ENCODE measurements around the gene LYPD6B.

DNA sequence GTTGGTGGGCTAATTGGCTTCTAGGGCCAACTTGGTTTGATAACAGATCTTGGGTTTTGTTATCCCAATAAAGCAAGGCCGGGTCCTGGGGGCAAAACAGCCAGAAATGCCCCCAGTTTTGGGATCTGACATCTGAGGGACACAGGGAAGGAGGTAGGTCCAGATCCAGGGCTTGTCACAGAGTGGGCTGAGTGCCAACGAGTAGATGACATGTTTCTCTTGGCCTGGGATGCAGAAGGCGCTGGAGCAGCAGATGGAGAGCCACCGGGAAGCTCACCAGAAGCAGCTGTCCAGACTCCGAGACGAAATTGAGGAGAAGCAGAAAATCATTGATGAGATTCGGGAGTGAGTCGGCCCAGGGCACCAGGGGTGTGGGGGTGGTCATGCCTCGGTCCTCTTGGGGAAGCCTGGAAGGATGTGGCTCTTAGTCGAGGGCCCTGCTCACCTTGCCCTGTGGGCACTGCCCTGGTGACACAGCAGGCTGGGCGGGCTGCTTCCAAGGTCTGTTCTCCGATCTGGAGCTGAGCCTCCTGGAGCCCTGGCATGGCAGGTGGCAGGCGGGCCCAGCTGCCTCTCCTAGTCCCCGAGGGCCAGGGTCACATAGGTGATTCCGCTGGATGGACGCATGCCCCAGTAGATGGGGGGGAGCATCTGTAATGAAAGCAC is 40.2 kb upstream of the LYPD6B start:
- TF ChIP-seq CTCF (IDR thresholded peaks at IDR 0.05) (no peak), POLR2A (IDR thresholded peaks at IDR 0.05) (no peak)

Data from body of pancreas (tissue), 4 donors.